Caco-2 (cell line): ENCODE results near the gene GNGT2. TPM values are rescaled to one million over a fixed set of nuclear protein-coding genes. Genes with fewer than 3 reads are reported as not detected.

Experiments used
- BruUV-seq: library from RNA; stranded (reverse); fragments of 400-500 nt; replicated peaks from 2 replicates; lab custom pipeline; 2021; lab: Mats Ljungman, UMichigan
- CTCF ChIA-PET: fragments of 300-600 bp; sonication (Branson Sonifier 250); formaldehyde crosslinking; loops from one replicate; lab custom pipeline; 2022; ENCODE audit warnings: antibody characterized with exemption; lab: Charles Lee
- POLR2A ChIA-PET: fragments of 300-600 bp; sonication (Branson Sonifier 250); formaldehyde crosslinking; loops from one replicate; lab custom pipeline; 2022; ENCODE audit warnings: antibody characterized with exemption; lab: Charles Lee
- DNase-seq, 2 experiments: peaks; one replicate each; pipeline versions ENCODE4 v3.0.0 to v3.0.0-alpha.2; 2020 to 2022
- H3K27me3 ChIP-seq: replicated peaks from 2 replicates; pipeline ENCODE4 v1.6.0; 2011; ENCODE audit warnings: low read length; ENCODE audit not compliant: control insufficient read depth, insufficient read depth
- H3K36me3 ChIP-seq: 2 replicates; pipeline ENCODE4 v1.5.1; 2011; ENCODE audit warnings: low read length; ENCODE audit not compliant: control insufficient read depth, insufficient read depth
- H3K4me1 ChIP-seq: fragments of 250-450 bp; sonication (Bioruptor Pico); 2 replicates; pipeline ENCODE4 v1.5.1; 2020; ENCODE audit warnings: mild to moderate bottlenecking
- H3K4me3 ChIP-seq: 2 replicates; pipeline ENCODE4 v1.5.1; 2011; ENCODE audit warnings: low read depth, mild to moderate bottlenecking, control low read depth, low read length
- H3K9me3 ChIP-seq: fragments of 250-450 bp; sonication (Bioruptor Pico); 2 replicates; pipeline ENCODE4 v1.5.1; 2020; ENCODE audit warnings: mild to moderate bottlenecking, moderate library complexity
- H3K27ac Mint-ChIP-seq: one replicate; pipeline ENCODE4 v1.8.0; 2022; ENCODE audit warnings: mixed read lengths; ENCODE audit not compliant: unreplicated experiment
- H3K27me3 Mint-ChIP-seq: one replicate; pipeline ENCODE4 v1.8.0; 2022; ENCODE audit warnings: mixed read lengths; ENCODE audit not compliant: insufficient read depth, unreplicated experiment
- H3K36me3 Mint-ChIP-seq: one replicate; pipeline ENCODE4 v1.8.0; 2022; ENCODE audit warnings: mild to moderate bottlenecking, mixed read lengths; ENCODE audit not compliant: insufficient read depth, unreplicated experiment
- H3K4me1 Mint-ChIP-seq: one replicate; pipeline ENCODE4 v1.8.0; 2022; ENCODE audit warnings: low read depth, mixed read lengths; ENCODE audit not compliant: unreplicated experiment
- H3K4me3 Mint-ChIP-seq: one replicate; pipeline ENCODE4 v1.8.0; 2022; ENCODE audit warnings: mild to moderate bottlenecking, moderate library complexity, mixed read lengths; ENCODE audit not compliant: unreplicated experiment
- H3K9me3 Mint-ChIP-seq: one replicate; pipeline ENCODE4 v1.8.0; 2022; ENCODE audit warnings: mixed read lengths; ENCODE audit not compliant: unreplicated experiment
- CTCF ChIP-seq, 2 experiments: fragments of 200-600 bp in 1 of 2; IDR thresholded peaks; 1 replicate in 1 of 2; 2 replicates in 1 of 2; pipeline versions ENCODE4 v1.5.1 to v1.8.0; 2011 to 2022; ENCODE audit warnings: antibody characterized with exemption in 1 of 2, control low read depth in 1 of 2, inconsistent platforms in 1 of 2, low read depth in 1 of 2, low read length in 1 of 2, mild to moderate bottlenecking in 1 of 2, moderate library complexity in 1 of 2; ENCODE audit not compliant: insufficient read depth in 1 of 2, severe bottlenecking in 1 of 2, unreplicated experiment in 1 of 2
- intact Hi-C: fragments of 100-400 bp; cut with micrococcal nuclease; formaldehyde crosslinking; loops from one replicate; pipeline ENCODE4 v1.10.0; 2022; ENCODE audit not compliant: unreplicated experiment
- total RNA-seq: library from RNA; stranded (reverse); gene quantifications from 2 replicates; pipeline ENCODE4 v1.2.3, GENCODE V29; 2022

Gene GNGT2
- total RNA-seq, 1 experiment from 2014 or later, result not detected

DNA sequence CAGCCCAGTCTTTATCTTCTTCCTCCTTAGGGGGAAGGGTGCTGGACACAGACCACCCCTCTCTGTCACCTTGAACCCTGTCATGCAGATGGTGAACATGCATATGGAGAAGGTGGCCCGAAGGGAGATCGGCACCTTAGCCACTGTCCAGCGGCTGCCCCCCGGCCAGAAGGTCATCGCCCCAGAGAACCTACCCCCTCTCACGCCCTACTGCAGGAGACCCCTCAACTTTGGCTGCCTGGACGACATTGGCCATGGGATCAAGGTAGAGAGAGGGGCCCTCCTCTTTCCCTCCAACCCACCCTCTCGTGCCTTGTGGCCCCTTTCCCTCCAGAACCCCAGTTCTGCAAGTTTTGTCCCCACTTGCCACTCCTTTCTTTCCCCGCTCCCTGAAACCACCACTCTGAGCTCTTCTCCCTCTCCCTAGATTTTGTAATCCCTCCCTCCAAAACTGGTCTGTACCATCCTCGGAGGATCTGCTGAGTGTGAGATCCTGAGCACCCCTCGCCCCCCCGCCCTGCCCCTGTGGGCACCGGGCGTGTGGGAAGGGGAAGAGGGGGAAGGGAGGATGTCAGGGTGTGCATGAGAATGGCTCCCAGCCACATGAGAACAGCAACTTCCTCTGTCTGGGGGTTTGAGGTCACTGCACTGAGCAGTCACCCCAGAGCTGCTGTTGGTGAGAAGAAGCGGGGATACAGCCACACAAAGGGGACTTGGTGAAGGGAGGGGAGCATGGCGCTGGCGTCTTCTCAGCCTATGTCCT is 7.5 kb upstream of the GNGT2 start:
- Histone ChIP-seq H3K4me3 (no peak overlapping the region), H3K27me3 (0 out of 2 replicates have a peak, but pooled peaks cover 2% of the 10 kb centered on the region), H3K36me3 (no peaks in the 10 kb centered on the region), H3K9me3 (no peaks in the 10 kb centered on the region), H3K4me1 (peaks cover 1% of the 10 kb centered on the region; the same call in 1 of the 2 replicates)
- Mint-ChIP-seq H3K4me3 (no peak overlapping the region), H3K36me3 (no peaks in the 10 kb centered on the region), H3K9me3 (no peaks in the 10 kb centered on the region), H3K27me3 (peaks cover 3% of the 10 kb centered on the region), H3K27ac (no peak overlapping the region), H3K4me1 (peaks cover 4% of the 10 kb centered on the region)
- no TSS peak for BruUV-seq
- intact Hi-C loops, result no loop called here
- TF ChIP-seq CTCF (IDR thresholded peaks at IDR 0.05; ENCODE audit: insufficient read depth in 1 of 2, low read depth in 1 of 2, low read length in 1 of 2, severe bottlenecking in 1 of 2, unreplicated experiment in 1 of 2), result no peak
- DNase-seq, result peak in 1 of 2 experiments; percentile 41
- ChIA-PET POLR2A (interaction anchor here (0.6 kb wide), 1 partner anchor 173 kb away, joined by 3 read pairs; no protein-coding TSS in a partner anchor), CTCF (interaction anchor here (0.7 to 1.5 kb wide), 2 partner anchors 9 to 13 kb away, joined by 3 to 4 read pairs; no protein-coding TSS in a partner anchor)

GRCh38 chr17:49216953-49217650 is 6.7 kb upstream of the GNGT2 start:
- DNase-seq, result peak in 1 of 2 experiments; percentile 33
- TF ChIP-seq CTCF (IDR thresholded peaks at IDR 0.05; ENCODE audit: insufficient read depth in 1 of 2, low read depth in 1 of 2, low read length in 1 of 2, severe bottlenecking in 1 of 2, unreplicated experiment in 1 of 2), result no peak
- Mint-ChIP-seq H3K4me1 (no peaks in the 10 kb centered on the region), H3K36me3 (no peaks in the 10 kb centered on the region), H3K9me3 (no peaks in the 10 kb centered on the region), H3K27me3 (no peaks in the 10 kb centered on the region), H3K4me3 (no peak overlapping the region), H3K27ac (no peak overlapping the region)
- CTCF ChIA-PET, result interaction anchor here (0.7 to 1.5 kb wide), 2 partner anchors 9 to 12 kb away, joined by 3 to 4 read pairs; no protein-coding TSS in a partner anchor
- Histone ChIP-seq H3K36me3 (no peaks in the 10 kb centered on the region), H3K4me1 (no peaks in the 10 kb centered on the region), H3K9me3 (no peaks in the 10 kb centered on the region), H3K27me3 (no peaks in the 10 kb centered on the region), H3K4me3 (no peak overlapping the region)
- POLR2A ChIA-PET, result no interaction called here
- BruUV-seq, result no TSS peak
- intact Hi-C loops, result no loop called here

GRCh38 chr17:49216482-49216881 is 6.1 kb upstream of the GNGT2 start:
- peak in 1 of 2 experiments; percentile 33 for DNase-seq
- CTCF ChIA-PET, result interaction anchor here (1.5 kb wide), 1 partner anchor 10 kb away, joined by 3 read pairs; no protein-coding TSS in a partner anchor
- Mint-ChIP-seq H3K27me3 (no peaks in the 10 kb centered on the region), H3K4me3 (no peak overlapping the region), H3K36me3 (no peaks in the 10 kb centered on the region), H3K9me3 (no peaks in the 10 kb centered on the region), H3K27ac (no peak overlapping the region), H3K4me1 (no peaks in the 10 kb centered on the region)
- H3K4me3 ChIP-seq, result no peak overlapping the region
- H3K9me3 ChIP-seq, result no peaks in the 10 kb centered on the region
- intact Hi-C loops, result no loop called here
- no peak for TF ChIP-seq CTCF (IDR thresholded peaks at IDR 0.05; ENCODE audit: insufficient read depth in 1 of 2, low read depth in 1 of 2, low read length in 1 of 2, severe bottlenecking in 1 of 2, unreplicated experiment in 1 of 2)
- BruUV-seq, result no TSS peak
- H3K27me3 ChIP-seq, result no peaks in the 10 kb centered on the region
- no peaks in the 10 kb centered on the region for H3K36me3 ChIP-seq
- POLR2A ChIA-PET, result no interaction called here
- no peaks in the 10 kb centered on the region for H3K4me1 ChIP-seq
